GM20000 (cell line): ENCODE data around the gene SPO11.
A peak's percentile ranks its signal among the peaks of the same experiment; 100 is the strongest.

Experiments used
- DNase-seq: peaks from one replicate; pipeline ENCODE4 v3.0.0; 2012; ENCODE audit warnings: low spot score
- CTCF ChIP-seq: IDR thresholded peaks from 2 replicates; pipeline ENCODE4 v1.5.1; 2012; ENCODE audit warnings: mild to moderate bottlenecking, control low read depth; ENCODE audit errors: extremely low read depth, missing control alignments

The SPO11 gene

DNA sequence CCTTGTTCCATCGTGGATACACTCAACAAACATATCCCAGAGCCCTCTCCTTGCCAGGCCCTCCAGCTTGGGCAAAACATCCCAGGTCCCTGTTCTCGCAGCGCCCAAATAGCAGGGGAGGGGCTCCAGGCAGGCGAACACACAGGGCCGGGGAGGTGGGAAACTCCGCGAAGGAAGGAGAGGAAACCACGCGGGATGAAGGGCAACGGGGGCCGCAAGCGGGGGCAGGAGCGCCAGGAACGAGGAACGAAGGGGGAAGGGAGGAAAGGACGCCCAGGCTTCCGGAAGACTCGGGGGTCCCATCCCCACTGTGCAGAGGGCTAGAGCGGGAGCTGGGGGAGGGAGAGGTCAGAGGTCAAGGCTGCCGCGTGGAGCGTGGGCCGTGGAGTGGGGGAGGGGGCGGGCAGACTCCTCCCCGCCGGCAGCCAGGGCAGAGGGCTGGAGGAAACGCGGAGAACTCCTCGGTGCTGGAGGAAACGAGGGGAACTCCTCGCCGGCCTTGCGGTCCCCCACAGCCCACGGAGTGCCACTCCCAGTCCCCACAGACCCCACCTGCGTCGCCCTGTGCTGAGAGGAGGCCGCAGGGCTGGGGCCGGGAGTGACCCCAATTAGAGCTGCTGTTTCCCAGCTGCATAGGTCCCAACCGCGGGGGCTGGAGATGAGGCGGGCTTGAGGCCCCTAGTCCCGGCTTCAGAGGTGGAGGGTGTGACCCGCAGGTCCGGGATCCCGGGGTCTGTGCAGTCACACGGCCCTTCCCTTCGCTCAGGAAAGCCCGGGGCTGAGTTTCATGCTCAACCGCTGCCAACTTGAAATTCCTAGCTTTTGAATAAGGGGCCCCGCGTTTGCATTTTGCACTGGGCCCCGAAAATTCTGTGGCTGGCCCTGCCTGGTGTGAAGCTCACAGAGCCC lies 60.3 kb downstream of the SPO11 start:
- no peak for TF ChIP-seq CTCF
- peak; percentile 78 for DNase-seq

- DNase-seq = peak; percentile 99
- TF ChIP-seq CTCF = no peak
Observed at GRCh38 chr20:57390604-57391438, 61.2 kb downstream of the SPO11 start, which contains the start of gene RBM38. Gene RBM38 (plus strand): TSS chr20:57391396. CDS start chr20:57391582, 186 bp downstream.

- DNase-seq = peak; percentile 57
- no peak for TF ChIP-seq CTCF
Observed at GRCh38 chr20:57391439-57392301, 62.1 kb downstream of the SPO11 start.

DNA sequence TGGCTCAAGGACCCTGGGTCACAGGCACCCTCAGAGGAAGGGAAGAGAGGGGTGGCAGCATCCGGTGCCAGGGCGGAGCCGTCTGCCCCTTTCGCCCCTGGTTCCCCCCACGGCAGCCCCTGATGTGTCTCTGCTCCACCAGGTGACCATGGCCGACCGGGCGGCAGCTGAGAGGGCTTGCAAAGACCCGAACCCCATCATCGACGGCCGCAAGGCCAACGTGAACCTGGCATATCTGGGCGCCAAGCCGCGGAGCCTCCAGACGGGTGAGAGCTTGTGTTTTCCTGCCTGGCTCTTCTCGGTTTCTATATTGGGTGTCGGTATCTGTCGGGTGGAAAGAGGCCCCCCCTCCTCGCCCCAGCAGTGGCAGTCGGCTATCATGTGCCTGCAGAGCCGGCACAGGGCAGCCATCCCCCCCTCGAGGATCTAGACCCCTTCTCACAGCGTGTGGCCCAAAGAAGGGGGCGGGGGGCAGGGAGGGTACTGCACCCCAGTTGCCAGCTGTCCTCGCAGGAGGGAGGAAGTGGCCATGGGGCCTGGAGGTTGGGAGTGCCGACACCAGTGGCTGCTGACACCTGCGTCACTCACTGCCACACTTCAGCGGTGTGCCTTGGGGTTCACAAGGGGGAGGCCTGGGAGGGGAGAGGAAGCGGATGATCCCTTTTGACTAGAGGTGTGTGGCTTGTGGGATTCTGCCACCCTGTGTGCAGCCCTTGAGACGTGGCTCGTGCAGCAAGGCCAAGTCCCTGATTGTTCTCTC lies 63.1 kb downstream of the SPO11 start:
- TF ChIP-seq CTCF = no peak
- peak; percentile 56 for DNase-seq
